HG02798 (cell line): ENCODE data around the gene RPS18.
A peak's percentile ranks its signal among the peaks of the same experiment; 100 is the strongest.
"Not testable (repeated sequence)": the region's sequence is repeated elsewhere in the genome, so short reads cannot be mapped to it uniquely, and the experiment has no call there.

Source experiments
- ATAC-seq: cut with Tn5 transposase; IDR thresholded peaks from one replicate; pipeline ENCODE4 v1.9.1; 2021; ENCODE audit warnings: mild to moderate bottlenecking; ENCODE audit not compliant: unreplicated experiment, poor library complexity

The RPS18 gene

DNA sequence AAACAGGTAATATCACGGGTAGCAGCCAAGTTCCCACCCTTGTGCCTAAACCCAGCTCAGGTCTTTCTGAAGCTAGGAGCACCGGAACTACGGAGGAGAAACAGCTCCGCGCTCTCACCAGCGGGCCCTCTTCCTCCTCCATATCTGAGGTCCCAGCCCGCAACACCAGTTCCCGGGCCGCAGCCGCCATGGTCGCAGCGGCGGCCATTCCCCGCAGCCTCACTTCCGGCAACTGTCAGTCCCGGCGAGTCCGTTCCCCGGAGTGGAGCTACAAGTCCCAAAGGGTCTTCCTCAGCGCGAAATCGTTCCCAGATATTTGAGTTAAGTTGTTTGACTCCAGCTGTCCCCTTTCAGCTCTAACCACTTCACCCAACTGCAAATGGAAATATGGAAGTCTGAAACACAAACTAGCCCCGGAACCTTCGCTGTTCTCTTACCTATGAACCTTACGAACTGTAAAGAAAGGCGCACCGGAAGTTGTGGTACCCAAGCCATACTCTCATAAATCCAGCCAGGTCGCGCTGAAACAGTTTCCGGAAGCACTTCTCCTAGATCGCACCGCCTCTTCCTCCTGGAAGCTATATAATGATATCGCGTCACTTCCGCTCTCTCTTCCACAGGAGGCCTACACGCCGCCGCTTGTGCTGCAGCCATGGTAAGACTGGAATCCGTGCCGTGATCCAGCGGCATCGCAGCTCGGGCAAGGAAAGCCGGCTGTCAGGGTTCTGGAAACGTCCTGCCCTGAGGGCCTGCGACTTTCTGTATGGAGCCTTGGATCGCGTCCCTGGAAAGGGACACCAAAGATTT, at the start of gene RPS18, which contains the start of gene VPS52:
Gene RPS18 (plus strand): TSS at position 608 of the 807 bp plus-strand sequence. CDS start 45 bp downstream, at position 653.
Gene VPS52 (minus strand): TSS at position 409 of the 807 bp plus-strand sequence. CDS start 201 bp downstream, at position 208.
- ATAC-seq = peak; percentile 90

- ATAC-seq = not testable (repeated sequence)
Observed at GRCh38 chr6:33226503-33227120, 45.3 kb upstream of the RPS18 start.

GRCh38 chr6:33235221-33235634, 36.6 kb upstream of the RPS18 start:
- ATAC-seq = no peak

DNA sequence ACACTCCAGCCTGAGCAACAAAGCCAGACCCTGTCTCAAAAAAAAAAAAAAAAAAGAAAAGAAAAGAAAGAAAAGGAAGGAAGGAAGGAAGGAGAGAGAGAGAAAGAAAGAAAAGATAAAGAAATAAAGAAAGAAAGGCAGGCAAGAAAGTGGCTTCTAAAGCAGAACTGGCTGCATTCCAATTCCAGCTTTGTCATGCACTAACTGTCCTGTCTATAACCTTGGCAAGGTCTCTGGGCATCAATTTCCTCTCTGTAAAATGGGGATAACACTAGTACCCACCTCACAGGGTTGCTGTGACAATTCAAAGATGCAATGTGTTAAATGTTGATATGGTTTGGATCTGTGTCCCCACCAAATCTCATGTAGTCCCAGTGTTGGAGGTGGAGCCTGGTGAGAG, 35.5 kb upstream of the RPS18 start:
- no peak for ATAC-seq

- ATAC-seq = no peak
Observed at GRCh38 chr6:33236852-33237251, 35.0 kb upstream of the RPS18 start.

GRCh38 chr6:33237741-33238140, 34.1 kb upstream of the RPS18 start:
- ATAC-seq = no peak

GRCh38 chr6:33241968-33242367, 29.9 kb upstream of the RPS18 start:
- ATAC-seq = no peak

GRCh38 chr6:33243476-33243875, 28.4 kb upstream of the RPS18 start:
- no peak for ATAC-seq

GRCh38 chr6:33247977-33248642, 23.8 kb upstream of the RPS18 start:
- ATAC-seq = peak; percentile 33

DNA sequence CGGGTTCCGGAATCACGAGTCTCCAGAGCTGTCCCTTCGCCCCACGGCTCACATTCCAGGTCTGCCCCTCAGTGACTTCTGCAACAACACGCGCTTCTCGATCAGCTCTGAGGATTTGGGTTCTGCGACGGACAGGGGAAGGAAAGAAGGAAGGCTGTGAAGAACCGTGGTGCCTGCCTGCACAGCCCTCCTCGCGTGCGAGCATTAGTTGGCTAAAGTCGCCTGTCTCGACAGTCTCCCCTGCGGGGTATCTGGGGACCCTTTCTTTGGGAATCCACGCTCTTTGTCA, 23.3 kb upstream of the RPS18 start:
- ATAC-seq = peak; percentile 3

DNA sequence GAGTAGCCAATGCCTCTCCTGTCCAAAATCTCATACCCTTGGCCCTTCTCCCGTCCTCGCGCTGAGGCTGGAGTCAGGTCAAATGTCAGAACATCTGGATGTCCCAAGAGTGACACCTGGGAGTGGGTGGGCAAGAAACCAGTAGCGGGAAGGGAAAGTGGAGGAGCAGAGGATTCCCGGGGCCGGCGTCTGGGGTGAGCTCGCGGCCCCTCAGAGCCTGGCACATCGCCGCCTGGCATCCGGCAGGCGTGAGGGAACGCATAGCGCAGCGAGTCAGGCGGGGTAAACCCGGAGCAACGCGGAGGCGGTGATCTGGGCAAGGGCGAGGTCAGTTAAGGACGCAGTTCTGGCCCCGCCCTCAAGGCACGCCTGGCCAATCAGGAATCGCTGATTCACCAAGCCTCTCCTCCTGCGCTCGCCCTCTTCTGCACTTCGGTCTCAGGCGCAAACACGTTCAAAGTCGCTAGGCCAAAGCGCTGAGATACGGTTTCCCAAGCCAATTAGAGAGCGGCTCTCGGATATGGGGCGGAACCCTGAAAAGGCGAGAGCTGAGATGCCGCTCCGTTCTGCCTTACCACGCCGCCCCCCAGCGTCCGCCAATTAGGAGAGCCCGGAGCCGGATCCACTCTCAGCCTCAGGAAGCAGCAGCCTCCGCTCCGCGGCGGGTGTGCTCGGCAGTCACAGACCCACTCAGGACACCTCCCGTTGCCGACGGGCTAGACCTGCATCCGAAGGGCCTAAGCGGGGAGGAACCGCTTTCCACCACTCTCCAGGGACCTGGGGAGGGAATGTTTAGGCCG, 22.7 kb upstream of the RPS18 start:
- peak; percentile 93 for ATAC-seq

DNA sequence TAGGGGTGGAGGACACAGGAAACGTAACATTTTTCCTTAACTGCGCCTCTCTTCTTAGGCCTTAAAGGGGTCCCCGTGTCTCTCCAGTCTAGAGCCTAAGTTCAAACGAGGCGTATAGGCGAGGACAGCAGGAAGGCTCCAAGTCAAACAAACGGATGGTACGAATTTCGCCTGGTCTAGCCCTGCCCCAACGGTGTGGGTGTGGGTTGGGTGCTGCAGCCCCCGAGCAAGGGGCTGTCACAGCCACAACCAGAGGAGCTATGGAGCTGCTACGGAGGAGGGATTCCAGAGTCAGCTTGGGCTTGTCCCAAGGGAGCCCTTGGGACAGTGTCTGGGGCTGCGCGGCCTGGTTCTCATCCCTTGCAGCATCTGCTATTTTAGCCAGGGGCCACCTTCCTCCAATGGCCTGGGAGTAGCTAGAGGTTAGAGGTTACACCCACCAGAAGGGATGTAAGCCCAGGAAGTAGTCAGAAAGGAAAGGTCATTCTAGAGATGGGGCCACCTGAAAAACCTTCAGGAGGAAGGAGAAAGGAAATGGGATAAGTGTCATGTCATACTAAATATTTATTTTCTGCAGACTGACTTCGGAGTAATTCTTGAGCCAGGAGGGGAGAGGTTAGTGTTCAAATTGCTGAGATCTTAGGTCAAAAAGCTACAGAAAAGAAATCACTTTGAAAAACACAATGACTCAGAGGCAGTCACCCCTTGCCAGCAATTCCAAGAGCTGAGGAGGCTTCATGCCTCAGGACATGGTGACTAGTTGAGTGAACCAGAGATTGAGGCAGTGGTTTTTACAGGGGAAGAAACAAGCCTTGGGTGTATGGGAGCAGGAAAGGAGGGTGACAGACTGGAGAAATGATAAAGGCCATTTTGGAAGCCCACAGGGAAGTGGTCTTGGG, 21.9 kb upstream of the RPS18 start:
- ATAC-seq = no peak

- ATAC-seq = no peak
Observed at GRCh38 chr6:33250731-33251130, 21.1 kb upstream of the RPS18 start.

- ATAC-seq = no peak
Observed at GRCh38 chr6:33251395-33252012, 20.4 kb upstream of the RPS18 start.

DNA sequence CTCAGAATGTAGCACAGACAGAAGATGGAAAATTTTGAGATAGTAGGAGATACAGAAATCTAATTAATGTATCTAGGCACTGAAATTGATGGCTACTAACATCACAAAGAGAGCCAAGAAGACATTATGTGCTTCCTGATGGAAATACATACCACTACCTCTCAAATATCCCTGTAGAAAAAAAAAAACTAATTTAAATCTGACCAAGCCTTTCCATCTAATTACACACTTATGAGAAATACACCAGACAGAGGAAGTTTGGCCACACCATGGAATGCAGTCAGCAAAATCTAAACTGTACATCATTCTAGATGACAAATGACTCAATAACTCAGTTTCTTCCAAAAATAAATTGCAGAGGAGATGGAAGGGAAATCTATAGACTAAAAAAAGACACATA, 19.1 kb upstream of the RPS18 start:
- no peak for ATAC-seq

- no peak for ATAC-seq
Observed at GRCh38 chr6:33254591-33254990, 17.3 kb upstream of the RPS18 start.

GRCh38 chr6:33259032-33259431, 12.8 kb upstream of the RPS18 start:
- no peak for ATAC-seq

DNA sequence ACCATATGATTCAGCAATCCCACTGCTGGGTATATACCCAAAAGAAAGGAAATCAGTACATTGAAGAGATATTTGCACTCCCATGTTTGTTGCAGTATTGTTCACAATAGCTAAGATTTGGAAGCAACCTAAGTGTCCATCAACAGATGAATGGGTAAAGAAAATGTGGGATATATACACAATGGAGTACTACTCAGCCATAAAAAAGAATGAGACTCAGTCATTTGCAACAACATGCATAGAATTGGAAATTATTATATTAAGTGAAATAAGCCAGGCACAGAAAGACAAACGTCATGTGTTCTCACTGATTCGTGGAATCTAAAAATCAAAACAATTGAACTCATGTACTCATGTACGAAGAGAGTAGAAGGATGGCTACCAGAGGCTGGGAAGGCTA, 9.4 kb upstream of the RPS18 start:
- not testable (repeated sequence) for ATAC-seq

- ATAC-seq = no peak
Observed at GRCh38 chr6:33264015-33264414, 7.9 kb upstream of the RPS18 start.
